Smooth muscle cell of the brain vasculature (primary cell): ENCODE results near the gene CHMP4B.

ENCODE experiments used
- DNase-seq: peaks from one replicate; pipeline ENCODE4 v3.0.0-alpha.2; 2012; ENCODE audit warnings: low read depth, low spot score

Gene CHMP4B

GRCh38 chr20:33897313-33897912 is 86.3 kb downstream of the CHMP4B start:
- DNase-seq, result no peak

- DNase-seq, result no peak
Measured at GRCh38 chr20:33899106-33899505, 88.0 kb downstream of the CHMP4B start.

GRCh38 chr20:33900521-33901131 is 89.5 kb downstream of the CHMP4B start:
- no peak for DNase-seq

GRCh38 chr20:33901132-33901523 is 90.0 kb downstream of the CHMP4B start:
- no peak for DNase-seq

- DNase-seq, result no peak
Measured at GRCh38 chr20:33902011-33902410, 90.9 kb downstream of the CHMP4B start.
